ENCODE measurements around the gene ZNF534. TPM values are rescaled to one million over a fixed set of nuclear protein-coding genes. Genes with fewer than 3 reads are reported as not detected.

ZNF534 gene
- total and polyA plus RNA-seq, 2 of the 13 experiments (the other 11 are each of a cell fraction or from before 2014, with no cell fraction given) = 0.04 to 0.08 TPM

GRCh38 chr19:52397310-52398080, 31.5 kb upstream of the ZNF534 start, which contains the start of gene ZNF528 (continued):
- TF ChIP-seq HNRNPLL (IDR thresholded peaks at IDR 0.05; ENCODE audit: low read depth, low read length, poor library complexity, severe bottlenecking) (peak; percentile 92), THAP11 (CRISPR knock-in tag; IDR thresholded peaks at IDR 0.05) (peak; percentile 87), SSRP1 (CRISPR knock-in tag; IDR thresholded peaks at IDR 0.05) (no peak), ZUFSP (CRISPR knock-in tag; IDR thresholded peaks at IDR 0.05; ENCODE audit: borderline replicate concordance) (no peak), IRF2 (CRISPR knock-in tag; IDR thresholded peaks at IDR 0.05) (peak; percentile 99), RFXANK (CRISPR knock-in tag; IDR thresholded peaks at IDR 0.05) (no peak), NR2F6 (IDR thresholded peaks at IDR 0.05) (no peak), NR2F6 (CRISPR knock-in tag; IDR thresholded peaks at IDR 0.05) (no peak), CREB1 (IDR thresholded peaks at IDR 0.05) (no peak), CREB1 (CRISPR knock-in tag; IDR thresholded peaks at IDR 0.05) (peak; percentile 38; the same call in 1 of the 2 replicates), ZNF207 (IDR thresholded peaks at IDR 0.05; ENCODE audit: borderline replicate concordance) (no peak), ZNF768 (CRISPR knock-in tag; IDR thresholded peaks at IDR 0.05) (no peak; the same call in 1 of the 2 replicates), ZMYM4 (CRISPR knock-in tag; IDR thresholded peaks at IDR 0.05) (peak; percentile 81), MXD3 (CRISPR knock-in tag; IDR thresholded peaks at IDR 0.05) (no peak), ZNF709 (CRISPR knock-in tag; IDR thresholded peaks at IDR 0.05) (no peak), KAT8 (CRISPR knock-in tag; IDR thresholded peaks at IDR 0.05) (peak; percentile 94), ZNF512 (CRISPR knock-in tag; IDR thresholded peaks at IDR 0.05) (peak; percentile 91), RERE (CRISPR knock-in tag; IDR thresholded peaks at IDR 0.05; ENCODE audit: low read depth) (no peak), JUND (CRISPR knock-in tag; IDR thresholded peaks at IDR 0.05) (no peak), ZNF274 (CRISPR knock-in tag; IDR thresholded peaks at IDR 0.05) (peak; percentile 63; the same call in 1 of the 2 replicates), ZNF496 (CRISPR knock-in tag; IDR thresholded peaks at IDR 0.05; ENCODE audit: insufficient replicate concordance) (no peak), FOXA3 (CRISPR knock-in tag; IDR thresholded peaks at IDR 0.05) (no peak), NKX3-1 (CRISPR knock-in tag; IDR thresholded peaks at IDR 0.05) (0 out of 2 replicates have a peak, but pooled peaks have one; percentile 16), JUN (CRISPR knock-in tag; IDR thresholded peaks at IDR 0.05) (no peak)

All from HepG2 (cell line).